Activated CD4-positive, alpha-beta T cell treated with anti-CD3 and anti-CD28 coated beads, Interleukin-2, amount 50 U/mL, for 16 hours (primary cell): Measurements from ENCODE around the gene KCNAB1.
"Not testable (repeated sequence)": the region's sequence is repeated elsewhere in the genome, so short reads cannot be mapped to it uniquely, and the experiment has no call there.

Source experiments
- DNase-seq: peaks from one replicate; pipeline ENCODE4 v3.0.0-alpha.2; 2020

Gene KCNAB1

DNA sequence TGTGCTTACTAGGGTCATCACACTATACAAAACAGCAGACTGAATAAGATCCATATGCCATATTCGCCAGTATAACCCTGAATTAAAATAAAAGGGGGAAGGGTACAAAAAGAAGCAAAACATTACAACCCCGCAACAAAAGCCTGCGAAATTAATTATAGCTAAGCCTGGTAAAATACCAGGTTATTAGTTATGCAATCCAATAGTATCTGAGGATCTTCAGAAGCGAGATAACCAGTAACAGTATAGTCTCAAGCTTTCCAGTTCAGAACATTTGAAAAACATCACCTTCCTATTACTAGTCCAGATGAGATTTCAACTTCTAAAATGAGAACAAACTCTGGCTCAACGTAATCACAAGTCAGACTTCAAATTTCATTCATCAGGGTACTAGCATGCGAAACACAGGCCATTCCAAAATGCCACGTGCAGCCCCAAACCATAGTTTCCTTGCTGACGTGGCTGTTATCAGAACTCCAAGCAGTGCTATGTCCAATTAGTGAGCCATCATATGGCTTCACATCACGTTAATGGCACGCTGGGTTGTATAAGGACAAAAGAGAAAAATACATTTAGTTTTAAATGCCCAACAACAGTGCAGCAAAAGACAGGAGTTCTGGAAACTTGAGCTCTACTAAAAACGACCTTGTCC lies 433.5 kb downstream of the KCNAB1 start:
- DNase-seq: peak; percentile 29

DNA sequence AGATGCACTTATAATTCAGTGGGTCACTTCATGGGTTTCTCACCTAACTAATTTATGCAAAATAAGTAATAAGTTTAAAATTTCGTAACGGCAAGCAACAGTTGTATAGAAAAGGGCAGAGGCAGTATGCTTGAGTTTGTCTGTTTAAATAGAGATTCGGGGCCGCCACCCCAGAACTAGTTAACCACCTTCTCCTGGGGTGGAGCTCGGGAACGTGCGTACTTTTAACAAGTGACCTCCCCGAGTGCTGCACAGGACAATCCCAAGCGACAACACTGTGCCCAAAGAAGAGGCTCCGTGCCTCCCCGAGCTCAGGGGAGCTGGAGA lies 434.1 kb downstream of the KCNAB1 start:
- no peak for DNase-seq

DNA sequence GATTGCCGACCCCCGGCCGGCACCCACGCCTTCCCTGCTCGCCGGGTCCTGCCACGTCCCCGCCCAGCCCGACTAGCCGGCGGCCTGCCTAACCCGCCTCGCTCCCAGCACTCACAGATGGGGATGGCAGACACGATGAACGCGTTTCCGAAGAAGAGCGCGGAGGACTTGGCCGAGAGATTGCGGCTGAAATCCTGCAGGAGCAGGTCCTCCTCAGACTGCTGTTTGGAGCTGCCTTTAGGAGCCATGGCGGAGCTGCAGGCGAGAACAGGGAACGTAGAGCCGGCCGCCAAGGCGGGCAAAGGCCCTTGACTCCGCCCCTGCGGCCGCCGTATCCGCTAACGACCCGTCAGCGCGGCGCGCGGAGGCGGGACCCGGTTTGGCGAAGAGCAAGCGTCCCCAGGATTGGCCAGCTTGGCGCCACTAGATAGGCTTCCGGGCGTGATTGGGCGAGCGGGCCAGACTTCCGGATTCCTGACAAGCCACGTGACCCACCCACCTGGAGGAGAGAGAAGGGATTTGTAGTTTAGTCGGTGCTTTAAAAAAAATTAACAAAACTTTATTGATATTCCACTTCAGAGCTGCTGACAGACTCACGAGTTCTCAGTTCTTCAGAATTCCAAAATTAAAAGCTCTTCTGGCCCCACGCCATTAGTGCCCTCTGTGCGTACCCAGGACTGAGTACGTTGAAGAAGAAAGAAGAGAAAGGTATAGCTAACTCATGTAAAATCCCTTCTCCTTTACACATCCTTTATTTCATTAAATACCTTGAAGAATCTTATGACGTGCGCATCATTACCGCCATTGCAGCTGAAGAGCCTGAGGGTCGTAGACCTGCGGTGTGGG lies 434.7 kb downstream of the KCNAB1 start, which contains the start of gene SSR3:
TSS of gene SSR3 (minus strand) at position 276 of the 846 bp plus-strand sequence. CDS start at position 248, 28 bp downstream.
- peak; percentile 99 for DNase-seq

DNA sequence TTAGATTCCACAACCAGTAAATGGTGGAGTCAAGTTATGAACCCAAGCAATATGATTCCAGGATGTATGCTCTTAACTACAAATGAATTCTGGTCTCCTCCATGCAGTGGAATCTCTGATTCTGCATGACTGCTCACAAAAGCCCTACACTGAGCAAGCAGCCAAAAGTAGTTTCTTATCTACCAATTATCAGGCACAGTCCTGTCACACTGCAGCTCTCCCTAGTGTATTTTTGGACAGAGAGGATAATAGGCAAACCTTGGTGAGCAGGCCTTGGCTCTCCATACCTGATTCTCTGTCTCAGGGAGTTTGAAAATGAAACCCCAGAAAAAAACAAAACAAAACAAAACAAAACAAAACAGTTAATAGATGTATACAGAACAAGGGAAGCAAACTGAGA lies 438.0 kb downstream of the KCNAB1 start:
- no peak for DNase-seq

DNA sequence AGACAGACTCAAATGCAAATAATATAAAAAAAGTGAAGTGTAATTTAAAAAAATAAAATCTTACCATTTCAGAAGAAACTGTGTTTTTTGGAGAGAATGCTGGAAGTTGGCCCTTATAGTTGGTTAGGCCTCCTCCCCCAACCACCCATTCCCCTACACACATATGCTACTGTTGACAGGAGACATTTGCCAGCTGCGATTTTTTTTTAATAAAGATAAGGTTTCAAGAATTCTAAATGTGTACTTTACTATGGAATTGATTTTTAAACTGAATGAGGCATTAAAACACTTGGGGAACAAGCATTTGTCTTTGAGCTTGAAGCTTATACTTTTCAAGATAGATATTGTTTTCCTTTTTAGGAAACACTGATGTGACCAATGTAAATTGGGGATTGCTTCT lies 438.9 kb downstream of the KCNAB1 start:
- no peak for DNase-seq

DNA sequence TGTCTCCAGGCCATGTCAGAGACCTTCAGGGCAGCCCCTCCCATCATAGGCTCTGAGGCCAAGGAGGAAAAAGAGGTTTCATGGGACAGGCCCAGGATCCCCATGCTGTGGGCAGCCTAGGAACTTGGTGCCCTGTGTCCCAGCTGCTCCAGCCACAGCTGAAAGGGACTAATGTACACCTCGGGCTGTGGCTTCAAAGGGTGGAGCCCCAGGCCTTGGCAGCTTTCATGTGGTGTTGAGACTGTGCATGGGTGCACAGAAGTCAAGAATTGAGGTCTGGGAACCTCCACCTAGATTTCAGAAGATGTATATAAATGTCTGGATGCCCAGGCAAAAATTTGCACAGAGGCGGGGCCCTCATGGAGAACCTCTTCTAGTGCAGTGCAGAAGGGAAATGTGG lies 441.2 kb downstream of the KCNAB1 start:
- no peak for DNase-seq

DNA sequence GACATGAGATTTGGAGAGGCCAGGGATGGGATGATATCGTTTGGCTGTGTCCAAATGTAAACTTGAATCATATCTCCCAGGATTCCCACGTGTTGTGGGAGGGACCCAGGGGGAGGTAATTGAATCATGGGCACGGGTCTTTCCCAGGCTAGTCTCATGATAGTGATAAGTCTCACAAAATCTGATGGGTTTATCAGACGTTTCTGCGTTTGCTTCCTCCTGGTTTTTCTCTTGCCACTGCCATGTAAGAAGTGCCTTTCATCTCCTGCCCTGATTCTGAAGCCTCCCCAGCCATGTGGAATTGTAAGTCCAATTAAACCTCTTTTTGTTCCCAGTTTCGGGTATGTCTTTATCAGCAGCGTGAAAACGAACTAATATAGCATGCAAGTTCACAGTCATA lies 442.1 kb downstream of the KCNAB1 start:
- DNase-seq: not testable (repeated sequence)

DNA sequence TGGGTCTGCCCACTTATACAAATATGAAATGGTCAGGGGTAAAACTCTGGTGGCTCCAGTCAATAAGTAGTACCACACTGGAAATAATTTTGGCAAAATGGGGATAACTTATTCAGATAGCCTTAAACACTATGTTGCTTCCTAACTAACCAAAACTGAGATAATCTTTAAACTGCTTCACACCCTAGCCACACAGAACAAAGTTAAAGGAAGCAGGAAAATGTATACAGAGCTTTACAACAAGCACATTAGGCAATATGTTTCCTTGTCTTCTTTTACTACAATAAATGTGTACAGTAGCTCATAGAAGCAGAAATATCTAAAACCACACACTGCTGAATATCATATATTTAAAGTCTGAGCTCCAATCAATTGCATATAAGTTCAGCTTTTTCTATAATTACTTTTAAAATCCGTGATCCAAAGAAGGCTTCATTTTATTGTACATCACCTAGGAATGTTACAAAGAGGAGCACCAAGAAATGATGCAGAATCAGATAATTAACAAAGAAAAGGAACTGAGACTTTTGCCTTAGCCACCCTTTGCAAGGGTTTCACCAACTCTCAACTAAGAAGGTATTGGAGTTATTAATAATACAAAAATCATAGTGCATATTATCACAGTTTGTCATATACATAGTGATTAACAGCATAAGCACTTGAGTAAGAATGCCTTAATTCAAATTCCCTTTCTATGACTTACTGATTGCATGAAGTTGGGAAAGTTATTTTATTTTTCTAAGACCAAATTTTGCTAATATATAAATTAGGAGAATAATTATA lies 443.7 kb downstream of the KCNAB1 start:
- no peak for DNase-seq

DNA sequence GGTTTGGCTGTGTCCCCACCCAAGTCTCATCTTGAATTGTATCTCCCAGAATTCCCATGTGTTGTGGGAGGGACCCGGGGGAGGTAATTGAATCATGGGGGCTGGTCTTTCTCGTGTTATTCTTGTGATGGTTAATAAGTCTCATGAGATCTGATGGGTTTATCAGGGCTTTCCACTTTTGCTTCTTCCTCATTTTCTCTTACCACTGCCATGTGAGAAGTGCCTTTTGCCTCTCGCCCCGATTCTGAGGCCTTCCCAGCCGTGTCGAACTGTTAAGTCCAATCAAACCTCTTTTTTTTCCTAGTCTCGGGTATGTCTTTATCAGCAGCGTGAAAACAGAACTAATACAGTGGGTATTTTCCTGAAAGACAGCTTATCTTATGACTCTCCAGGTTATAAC lies 448.6 kb downstream of the KCNAB1 start:
- not testable (repeated sequence) for DNase-seq

DNA sequence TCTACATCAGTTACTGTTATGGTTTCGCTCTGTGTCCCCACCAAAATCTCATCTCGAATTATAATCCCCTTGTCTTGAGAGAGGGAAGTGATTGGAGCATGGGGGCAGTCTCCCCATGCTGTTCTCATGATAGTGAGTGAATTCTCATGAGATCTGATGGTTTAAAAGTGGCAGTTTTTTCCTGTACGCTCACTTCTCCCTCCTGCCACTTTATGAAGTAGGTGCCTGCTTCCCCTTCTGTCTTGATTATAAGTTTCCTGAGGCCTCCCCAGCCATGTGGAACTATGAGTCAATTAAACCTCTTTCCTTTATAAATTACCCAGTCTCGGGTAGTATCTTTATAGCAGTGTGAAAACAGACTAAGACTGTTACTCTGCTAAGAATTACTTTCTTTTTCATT lies 449.5 kb downstream of the KCNAB1 start:
- not testable (repeated sequence) for DNase-seq

DNA sequence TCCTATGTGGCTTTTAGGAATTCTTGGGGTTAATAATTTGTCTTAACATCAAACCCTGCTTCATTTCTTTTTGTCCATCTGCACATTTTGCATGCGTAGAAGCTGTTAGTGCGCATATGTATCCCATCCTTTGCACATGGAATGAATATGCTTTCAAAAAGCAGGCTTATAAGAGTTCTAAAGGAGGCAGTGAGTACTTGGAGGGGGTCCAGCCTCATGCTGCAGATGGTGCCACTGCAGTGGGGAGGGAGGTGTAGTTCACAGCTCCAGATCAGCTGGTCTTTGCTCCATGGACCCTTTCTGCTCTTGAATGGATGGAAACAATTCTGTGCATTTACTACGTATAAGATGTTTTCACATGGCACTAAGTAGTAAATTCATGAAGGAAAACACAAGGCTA lies 455.3 kb downstream of the KCNAB1 start:
- no peak for DNase-seq

DNA sequence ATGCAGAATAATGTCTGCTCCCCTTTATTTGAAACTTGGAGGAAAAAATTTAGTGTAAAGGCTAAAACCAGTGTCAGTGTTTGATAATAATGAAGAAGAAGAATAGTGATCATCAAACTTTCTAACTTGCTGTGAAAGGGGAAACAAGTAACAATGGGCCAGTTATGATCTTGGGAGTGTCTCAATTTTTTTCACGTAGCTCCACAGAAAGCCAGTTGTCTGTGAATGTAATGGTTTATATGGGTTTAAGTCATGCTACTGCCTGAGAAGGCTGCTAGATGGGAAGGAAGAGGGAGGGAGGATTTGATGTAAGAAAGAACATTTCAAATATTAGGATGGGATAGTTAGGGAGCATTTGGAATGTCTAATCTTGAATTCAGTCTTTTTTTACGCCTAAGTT lies 455.7 kb downstream of the KCNAB1 start:
- DNase-seq: no peak

DNA sequence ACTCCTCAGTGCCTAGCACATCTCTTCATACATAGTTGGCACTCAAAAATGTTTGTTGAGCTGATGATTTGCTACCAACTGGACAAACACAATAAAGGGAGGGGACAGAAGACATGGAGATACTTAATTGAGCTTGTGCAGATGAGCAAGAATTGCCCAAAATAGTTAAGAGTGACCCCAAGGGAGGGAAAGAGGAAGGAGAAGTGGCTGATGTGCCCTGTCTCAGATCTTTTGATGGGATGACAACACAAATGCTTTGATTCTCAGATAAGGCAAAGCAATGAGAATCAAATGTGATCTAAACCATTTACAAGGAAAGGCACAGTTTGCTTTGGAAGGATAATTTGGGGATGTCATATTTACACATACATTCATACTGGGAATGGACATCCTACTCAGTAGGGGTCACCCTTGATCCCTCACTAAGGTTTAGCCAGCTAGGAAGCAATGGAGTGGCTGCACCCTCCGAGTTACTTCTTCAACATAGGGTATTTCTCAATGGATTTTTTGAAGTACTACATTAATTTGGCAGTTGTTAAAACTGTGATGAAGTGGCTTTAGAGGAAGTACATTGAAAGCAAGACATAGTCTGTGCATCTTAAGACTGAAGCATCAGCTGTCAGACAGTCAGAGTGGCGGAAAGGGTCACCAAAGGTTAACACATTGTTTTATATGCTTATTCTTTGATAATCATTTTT lies 456.4 kb downstream of the KCNAB1 start:
- no peak for DNase-seq

DNA sequence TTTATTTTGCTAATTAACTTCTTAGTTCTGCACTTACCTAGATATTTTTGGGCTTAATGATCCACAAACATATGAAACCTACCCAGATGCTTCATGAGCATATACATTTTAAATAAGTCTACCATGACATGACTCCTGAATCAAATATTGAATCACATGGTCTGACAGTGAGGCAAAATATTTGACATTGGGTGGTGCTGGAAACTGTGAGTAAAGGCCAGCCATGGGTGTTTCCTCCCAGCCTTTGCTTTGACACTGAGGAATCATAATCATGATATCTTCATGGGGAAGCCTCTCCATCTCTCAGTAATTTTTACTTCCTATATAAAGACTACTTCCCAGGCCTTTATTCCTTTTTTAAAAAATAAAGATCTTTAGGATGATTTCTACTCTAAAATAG lies 457.4 kb downstream of the KCNAB1 start:
- DNase-seq: no peak

DNA sequence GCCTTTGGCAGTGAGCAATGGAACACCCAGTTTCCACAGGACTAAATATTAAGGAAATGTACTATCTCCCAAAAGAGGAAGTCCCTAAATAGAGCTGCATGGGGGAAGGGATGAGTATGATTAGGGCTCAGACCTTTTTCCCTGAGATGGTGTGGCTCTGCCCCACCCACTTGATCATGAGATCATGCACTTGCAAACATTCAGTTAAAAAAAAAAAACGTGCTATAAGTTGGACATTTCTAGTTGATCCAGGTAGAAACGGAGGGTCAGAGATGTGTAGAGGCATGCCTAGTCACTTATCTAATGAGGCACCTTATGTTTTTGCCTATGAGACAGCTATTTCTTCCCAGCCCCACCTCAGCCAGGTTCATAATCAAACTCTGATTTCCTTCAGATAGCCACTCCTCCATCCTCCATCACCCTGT lies 459.1 kb downstream of the KCNAB1 start:
- DNase-seq: no peak

DNA sequence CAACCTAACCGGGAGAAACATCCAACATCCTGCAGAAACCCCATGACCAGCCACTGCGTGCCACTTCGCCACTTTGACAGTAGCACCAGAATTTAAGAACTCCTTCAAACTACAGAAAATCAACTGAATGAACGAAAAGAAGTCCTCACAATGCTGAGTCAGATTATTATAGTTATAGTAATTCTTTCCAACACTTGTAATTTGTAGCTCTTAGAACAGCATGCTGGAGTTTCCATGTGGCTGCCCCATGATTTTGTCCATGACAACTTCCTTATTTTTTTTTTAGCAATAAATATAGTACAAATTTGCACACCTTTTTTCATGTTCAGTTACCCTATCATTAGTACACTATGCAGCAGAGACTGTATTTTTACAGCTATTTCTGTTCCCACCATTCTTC lies 460.7 kb downstream of the KCNAB1 start:
- DNase-seq: no peak

DNA sequence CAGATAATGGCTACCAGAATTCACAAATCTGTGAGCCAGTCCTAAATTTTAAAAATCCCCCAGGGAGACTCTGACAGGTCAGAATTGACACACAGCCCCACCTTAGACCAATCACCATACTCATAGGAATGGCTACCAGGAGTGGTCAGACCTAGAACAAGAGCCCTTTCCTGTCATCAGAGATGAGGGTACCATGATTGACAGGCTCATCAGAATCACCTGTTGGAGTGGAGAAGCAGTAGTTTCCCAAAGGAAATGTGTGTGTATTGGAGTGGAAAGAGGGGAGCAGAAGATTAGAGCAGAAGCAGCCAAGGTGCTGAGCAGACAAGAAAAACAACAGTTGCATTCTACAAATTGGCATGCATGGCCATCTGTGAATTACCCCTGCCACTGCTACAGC lies 461.6 kb downstream of the KCNAB1 start:
- DNase-seq: no peak

DNA sequence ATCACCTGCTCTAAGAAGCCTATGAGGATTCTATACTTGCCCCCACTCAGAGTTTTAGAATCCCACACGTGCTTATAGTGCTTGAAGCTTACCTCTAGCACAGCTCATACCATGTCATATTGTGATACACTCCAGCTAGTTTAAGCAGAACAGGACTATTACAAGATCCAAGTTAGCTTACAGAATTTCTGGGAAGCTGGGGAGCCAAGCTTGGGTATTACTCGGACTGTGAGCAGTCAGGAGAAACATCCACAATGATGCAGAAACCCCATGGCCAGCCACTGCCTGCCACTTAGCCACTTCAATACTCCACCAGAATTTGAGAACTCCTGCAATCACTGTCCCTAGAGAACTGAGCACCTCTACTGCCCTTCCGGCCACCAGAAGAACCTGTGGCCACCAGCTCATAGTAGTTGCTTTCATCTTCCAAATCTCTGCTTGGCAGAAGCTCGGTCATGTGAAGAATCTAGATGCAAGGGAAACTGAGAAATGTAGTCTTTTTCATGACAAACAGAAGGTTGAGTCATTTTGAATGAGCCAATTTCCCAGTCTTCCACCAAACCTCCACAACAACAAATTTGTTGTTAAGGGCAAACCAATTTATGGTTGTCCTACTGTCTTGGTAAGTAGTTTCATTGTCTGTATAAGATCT lies 462.3 kb downstream of the KCNAB1 start:
- DNase-seq: no peak

DNA sequence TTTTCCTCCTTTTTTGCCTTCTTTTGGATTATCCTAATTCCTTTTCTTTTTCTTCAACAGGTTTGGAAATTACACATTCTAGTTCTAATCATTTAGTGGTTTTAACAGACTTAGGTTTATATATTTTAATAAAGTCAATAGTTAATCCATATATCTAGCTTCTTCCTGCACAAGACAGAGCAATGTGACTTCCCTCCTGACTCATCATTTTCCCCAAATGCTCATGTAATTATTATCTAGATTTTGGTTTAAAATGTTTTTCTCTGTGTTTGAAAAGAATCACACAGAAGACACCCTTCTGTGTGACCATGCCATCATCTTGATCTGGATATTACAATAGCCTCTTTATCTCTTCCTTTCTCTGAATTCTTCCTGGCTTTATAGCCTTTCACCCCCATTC lies 463.1 kb downstream of the KCNAB1 start:
- DNase-seq: no peak

DNA sequence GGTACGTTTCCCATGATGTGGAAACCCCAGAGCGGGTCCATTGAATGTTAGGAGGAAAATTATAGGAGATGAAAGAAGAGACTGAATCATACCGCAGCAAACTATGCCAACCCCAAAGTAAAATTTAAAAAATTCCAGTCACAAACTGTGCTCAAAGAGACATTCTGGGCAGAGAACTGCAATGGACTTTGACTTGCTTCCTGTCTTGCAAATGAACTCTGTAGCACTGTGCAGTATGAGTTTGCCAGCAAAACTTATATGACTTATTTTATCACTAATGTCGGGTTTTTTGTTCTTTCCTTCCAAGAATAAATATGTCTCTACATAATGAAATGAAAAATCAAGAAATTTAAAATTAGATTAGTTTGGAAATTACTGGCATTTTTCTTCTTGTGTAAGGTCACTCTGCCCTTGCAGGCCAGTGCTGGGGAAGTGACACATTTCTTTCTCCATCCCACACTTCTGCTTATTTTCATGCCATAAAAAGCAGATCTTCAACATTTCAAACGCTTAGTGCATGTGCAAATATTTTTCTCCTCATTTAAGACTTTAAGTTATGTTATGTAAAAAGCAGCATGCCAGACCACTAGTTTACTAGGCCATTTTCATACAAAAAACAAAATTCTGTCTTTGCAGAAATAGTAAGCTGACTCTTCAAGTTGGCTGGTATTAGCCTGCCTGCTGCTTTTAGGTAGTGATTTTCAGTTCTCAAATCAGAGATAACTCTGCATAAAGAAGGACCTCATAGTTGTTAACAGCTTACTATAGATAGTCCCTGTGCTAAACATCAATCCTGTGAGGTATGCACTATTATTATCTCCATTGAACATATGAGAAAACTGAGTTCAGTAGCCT lies 466.8 kb downstream of the KCNAB1 start:
- DNase-seq: no peak

DNA sequence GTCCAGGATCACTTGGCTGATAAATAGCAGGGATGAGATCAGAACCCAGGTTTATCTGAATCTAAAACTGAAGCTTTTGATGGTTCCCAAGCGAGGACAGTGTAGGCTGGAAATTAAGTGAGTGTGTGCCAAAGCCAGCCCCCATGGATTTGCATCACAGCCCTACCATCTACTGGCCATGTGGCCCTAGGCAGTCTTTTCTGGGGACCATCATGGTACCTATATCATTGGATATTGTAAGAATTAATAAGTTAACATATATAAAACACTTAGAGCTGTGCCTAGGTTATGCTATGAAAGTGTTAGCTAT lies 467.3 kb downstream of the KCNAB1 start:
- no peak for DNase-seq
